ELF-1 (cell line): Measurements from ENCODE around the gene GAB3.
A peak's percentile ranks its signal among the peaks of the same experiment; 100 is the strongest.
"Not testable (repeated sequence)": the region's sequence is repeated elsewhere in the genome, so short reads cannot be mapped to it uniquely, and the experiment has no call there.

Source experiments
- DNase-seq: peaks from one replicate; pipeline ENCODE4 v3.0.0-alpha.2; 2016; ENCODE audit warnings: low read depth, low spot score

Gene GAB3

GRCh38 chrX:154720067-154720466 is 30.8 kb downstream of the GAB3 start:
- no peak for DNase-seq

- no peak for DNase-seq
Observed at GRCh38 chrX:154719132-154719675, 31.7 kb downstream of the GAB3 start.

DNA sequence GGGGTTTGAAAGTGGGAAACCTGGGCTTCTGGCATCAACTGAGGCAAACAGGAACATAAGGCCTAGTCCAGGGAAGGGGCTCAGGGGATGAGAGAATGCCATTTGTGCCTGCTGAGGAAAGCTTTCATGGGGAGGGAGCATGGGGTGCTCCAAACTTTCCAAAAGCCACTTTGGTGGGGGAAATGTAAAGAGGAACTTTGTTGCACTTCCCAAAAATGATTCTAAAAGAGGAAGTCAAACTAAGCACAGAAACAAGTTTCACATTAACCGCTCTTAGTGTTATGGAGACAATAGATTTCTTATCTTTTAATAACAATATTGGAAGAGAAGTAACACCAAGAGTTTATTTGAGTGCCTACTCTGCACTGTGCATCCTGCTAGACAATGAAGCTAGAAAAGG is 32.3 kb downstream of the GAB3 start:
- DNase-seq: no peak

- DNase-seq: no peak
Observed at GRCh38 chrX:154717824-154718223, 33.1 kb downstream of the GAB3 start.

DNA sequence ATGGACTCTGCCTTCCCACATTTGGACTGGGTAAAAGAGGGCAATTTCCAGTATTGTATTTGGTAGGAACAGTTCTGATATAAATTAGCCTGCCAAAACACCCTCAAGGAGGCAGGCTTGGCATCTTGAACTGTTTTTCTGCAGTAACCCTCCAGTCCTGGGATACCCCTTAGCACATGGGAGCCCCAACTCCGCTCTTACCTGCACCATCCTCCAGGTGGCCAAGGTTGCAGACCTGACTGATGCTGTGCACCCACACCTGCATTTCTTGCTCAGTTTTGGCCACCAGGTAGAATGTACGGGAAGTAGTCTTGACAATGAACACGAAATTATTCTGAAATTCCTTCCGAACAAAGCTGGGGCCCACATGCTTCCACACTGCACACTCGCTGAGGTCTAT is 35.1 kb downstream of the GAB3 start:
- no peak for DNase-seq

DNA sequence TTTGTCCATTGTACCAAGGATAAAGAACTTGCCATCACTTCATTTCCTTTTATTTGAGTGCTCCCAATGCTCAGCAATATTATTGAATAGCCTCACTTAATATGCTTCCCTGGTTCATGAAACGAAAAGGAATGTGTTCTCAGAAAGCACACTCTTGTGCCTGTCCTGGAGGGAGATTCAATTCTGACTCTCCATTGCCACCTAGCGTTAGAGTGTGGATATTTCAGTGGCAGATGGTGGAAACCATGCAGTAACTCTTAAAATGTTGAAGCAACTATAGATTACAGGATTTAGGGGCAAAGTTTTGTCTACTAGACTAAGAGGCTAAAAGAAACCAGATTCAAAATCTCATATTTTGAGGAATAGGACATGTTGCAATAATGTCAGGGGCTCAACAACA is 36.0 kb downstream of the GAB3 start:
- DNase-seq: peak; percentile 41

DNA sequence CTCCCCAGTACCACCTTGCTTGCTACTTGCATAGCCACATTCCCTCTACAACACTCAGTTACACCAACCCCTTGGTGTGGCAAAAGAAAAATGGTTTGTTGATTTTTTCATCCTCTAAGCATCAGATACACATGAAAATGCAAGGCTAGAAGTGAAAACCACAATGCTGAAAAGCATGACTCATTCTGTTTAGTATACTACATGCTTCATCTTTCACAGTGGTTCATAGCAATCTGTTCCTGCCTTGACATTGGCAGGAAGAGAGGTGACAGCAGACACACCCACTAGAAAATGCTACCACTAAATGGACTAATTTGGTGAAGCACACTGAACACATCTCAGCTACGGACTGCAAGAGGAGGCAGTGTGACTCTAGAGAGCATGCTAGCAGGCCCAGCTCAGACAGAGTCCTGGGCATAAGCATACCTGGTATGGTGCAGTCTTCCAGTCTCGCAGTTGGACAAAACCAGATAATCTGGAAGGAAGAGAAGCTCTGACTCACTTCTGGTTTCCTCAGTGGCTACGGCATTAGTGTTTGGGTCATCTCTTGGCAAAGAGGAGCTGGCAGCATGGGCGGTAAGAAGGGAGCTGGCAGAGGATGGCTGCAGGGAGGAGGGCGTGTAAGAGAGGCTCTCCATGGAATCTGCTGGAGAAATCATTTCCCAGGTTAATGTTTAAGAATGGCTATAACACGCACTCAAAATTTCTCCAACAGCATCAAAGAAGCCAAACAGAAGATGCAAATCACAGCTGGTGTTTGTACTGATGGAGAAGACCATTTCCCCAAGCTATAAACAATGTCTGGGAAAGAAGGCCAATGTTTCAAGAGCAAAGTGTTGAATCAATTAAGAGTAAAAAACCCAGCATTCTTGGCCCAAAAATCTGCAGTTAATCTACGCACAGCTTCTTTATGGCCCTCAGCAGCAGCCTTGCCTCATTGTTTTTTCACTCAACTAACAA is 37.8 kb downstream of the GAB3 start:
- no peak for DNase-seq

GRCh38 chrX:154711264-154711663 is 39.6 kb downstream of the GAB3 start:
- DNase-seq: no peak

- no peak for DNase-seq
Observed at GRCh38 chrX:154710309-154710708, 40.6 kb downstream of the GAB3 start.

- DNase-seq: peak; percentile 19
Observed at GRCh38 chrX:154698630-154699248, 52.1 kb downstream of the GAB3 start.

DNA sequence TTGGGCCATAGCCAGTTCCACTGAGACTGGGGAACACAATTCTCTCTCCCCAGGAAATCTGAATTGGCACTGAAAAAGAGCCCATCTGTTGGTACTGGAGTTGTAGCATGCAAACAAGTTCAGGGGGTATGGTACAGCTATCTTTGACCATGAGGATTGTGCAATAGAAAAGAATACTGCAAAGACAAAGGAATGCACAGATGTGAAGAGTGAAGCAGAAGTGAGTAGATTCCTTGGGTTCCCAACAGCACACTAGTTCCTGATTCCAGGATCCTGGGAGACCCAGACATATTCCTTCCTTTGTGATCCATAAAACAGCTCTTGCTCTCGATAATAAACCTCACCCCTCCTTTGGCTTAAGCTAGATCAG is 54.2 kb downstream of the GAB3 start:
- no peak for DNase-seq

DNA sequence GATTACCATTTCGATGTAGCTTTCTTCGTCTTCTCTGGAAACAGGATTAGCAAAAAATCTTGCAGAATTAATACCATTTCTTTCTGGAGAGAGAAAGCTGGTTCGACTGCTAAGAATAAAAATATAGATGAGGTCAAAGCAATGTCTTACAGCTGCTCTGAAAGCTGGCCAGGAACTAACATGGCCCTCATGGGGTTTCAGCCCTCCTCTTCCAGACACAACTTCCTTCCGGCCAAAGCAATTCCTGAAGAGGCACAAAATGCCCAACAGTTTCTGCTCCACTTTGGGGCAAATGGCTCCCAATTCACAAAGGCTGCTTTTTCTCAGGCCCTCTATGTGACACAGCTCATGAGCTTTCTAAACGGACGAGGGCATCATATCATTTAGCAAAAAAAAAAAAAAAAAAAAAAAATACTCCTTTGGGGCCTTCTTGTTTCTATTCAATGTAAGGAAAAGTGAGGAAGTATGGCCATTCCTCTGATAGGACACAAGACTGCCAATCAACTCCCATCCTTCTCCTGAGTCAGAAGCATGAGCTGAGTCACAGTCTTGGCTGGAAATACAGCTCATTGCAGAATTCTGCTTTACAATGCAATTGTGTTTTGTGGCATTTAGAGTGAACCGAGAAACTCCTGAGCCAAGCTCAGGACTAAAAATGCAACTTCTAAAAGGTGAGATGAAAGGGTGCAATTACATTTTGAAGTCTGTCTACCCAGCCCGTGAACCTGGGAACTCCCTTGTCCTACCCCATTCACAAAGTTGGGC is 54.8 kb downstream of the GAB3 start:
- no peak for DNase-seq

DNA sequence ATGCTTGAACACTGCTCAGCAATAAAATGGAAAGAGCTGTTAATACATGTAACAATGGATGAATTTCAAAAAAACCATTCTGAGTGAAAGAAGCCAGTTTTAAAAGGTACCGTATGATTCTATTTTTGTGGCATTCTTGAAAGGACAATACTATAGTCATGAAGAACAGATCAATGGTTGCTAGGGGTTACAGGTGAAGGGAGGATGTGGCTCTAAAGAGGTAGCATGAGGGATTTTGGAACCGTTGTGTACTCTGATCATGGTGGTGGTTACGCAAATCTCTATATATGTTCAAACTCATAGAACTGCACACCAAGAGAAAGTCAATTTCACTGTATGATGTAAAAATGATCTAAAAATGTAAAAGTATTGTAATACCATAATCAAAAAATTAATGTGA is 57.5 kb downstream of the GAB3 start:
- DNase-seq: no peak

- DNase-seq: not testable (repeated sequence)
Observed at GRCh38 chrX:154690438-154690837, 60.4 kb downstream of the GAB3 start.

GRCh38 chrX:154672084-154672483 is 78.8 kb downstream of the GAB3 start:
- not testable (repeated sequence) for DNase-seq

- DNase-seq: peak; percentile 15
Observed at GRCh38 chrX:154670848-154671247, 80.0 kb downstream of the GAB3 start.

DNA sequence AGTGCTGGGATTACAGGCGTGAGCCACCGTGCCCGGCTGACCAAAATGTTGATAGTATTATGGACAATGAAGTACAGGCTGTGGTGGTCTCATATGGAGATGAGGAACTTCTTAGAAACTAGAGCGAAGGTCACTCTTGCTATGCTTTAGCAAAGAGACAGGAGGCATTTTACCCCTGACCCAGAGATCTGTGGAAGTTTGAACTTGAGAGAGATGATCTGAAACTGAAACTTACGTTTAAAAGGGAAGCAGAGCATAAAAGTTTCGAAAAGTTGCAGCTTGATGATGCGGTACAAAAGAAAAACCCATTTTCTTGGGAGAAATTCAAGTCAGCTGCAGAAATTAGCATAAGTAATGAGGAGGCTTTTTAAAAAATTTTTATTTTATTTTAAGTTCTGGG is 89.0 kb downstream of the GAB3 start:
- no peak for DNase-seq

DNA sequence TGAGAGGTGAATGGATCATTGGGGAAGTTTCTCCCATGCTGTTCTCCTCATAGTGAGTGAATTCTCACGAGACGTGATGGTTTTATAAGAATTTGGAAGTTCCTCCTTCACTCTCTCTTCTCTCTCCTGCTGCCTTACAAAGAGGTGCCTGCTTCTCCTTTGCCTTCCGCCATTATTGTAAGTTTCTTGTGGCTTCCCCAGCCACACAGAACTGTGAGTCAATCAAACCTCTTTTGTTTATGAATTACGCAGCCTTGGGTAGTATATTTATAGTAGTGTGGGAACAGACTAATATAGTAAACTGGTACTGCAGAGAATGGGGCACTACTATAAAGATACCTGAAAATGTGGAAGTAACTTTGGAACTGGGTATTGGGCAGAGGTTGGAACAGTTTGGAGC is 89.7 kb downstream of the GAB3 start:
- no peak for DNase-seq

DNA sequence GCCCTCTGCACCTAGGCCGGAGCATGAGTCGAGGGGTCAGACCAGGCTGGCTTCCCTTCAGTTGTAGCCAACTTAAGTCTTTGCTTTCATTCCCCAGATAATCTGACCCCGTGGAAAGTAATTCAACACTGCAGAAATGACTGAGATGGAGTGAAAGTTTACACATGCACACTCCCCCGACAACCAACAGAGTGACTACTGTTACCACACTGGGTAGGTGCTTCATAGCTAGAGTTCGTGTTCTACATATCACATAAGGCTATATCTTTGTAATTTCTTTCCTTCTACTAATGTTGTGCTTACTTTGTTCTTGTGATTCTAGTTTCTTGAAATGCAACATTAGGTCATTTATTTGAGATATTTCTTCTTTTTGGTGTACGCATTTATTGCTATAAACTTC is 90.3 kb downstream of the GAB3 start:
- no peak for DNase-seq

DNA sequence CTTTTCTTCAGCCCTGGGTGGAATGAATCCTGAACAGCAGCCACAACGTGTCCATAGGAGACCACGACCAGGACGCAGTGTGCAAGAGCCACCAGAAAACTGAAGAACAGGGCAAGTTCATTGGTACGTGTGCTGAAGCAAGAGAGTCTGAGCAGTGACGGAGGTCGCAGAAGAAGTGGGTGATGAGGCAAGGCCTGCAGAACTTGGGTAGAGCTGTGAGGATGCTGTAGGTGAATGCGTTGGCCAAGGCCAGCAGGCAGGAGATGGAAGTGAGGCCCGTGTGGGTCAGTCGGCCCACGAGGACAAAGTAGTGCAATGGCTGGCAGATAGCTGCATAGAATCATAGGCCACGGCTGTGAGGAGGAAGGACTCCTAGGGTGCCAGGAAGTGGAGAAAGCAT is 91.9 kb downstream of the GAB3 start:
- DNase-seq: no peak

GRCh38 chrX:154658187-154658586 is 92.7 kb downstream of the GAB3 start:
- DNase-seq: no peak

GRCh38 chrX:154657226-154657805 is 93.6 kb downstream of the GAB3 start:
- DNase-seq: no peak
